PFSK-1 (cell line): ENCODE data around the gene DDC.

Source experiments
- POLR2AphosphoS5 ChIP-seq: IDR thresholded peaks from 2 replicates; pipeline ENCODE4 v1.6.1; 2012; ENCODE audit warnings: low read depth, mild to moderate bottlenecking, control low read depth, low read length, moderate library complexity
- SIN3A ChIP-seq: IDR thresholded peaks from 2 replicates; pipeline ENCODE4 v1.6.1; 2012; ENCODE audit warnings: mild to moderate bottlenecking, low read length, moderate library complexity, borderline replicate concordance; ENCODE audit not compliant: insufficient read depth
- TAF1 ChIP-seq: IDR thresholded peaks from 2 replicates; pipeline ENCODE4 v1.6.1; 2012; ENCODE audit warnings: low read length, control low read depth, borderline replicate concordance; ENCODE audit not compliant: insufficient read depth
- TF ChIP-seq, protein P1 (sequence below), 2 experiments: IDR thresholded peaks; 2 replicates each; pipeline versions ENCODE4 v1.6.1 to v1.8.0; 2011 to 2012; ENCODE audit warnings: low read depth in 2 of 2, low read length in 2 of 2, control low read depth in 1 of 2, inconsistent platforms in 1 of 2, mild to moderate bottlenecking in 1 of 2, moderate library complexity in 1 of 2; ENCODE audit not compliant: insufficient read depth in 1 of 2

DNA sequence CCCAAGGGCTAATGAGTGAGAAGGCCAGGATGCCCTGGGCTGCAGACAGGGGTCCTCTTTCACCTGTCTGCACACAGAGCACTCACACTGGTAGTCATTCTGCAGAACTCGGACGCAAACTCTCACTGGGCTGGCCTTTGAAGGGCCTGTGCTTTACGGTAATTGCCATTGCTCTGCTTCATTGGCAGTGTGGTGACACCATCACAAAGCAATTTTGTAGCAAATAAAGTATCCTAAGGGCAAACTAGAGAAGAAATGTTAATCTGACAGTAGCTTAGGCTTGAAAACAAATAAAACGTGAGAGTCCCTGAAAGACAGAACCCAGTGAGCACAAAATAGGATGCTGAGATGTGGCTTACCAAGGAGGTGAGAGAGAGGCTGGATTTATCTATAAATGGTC is 84.4 kb downstream of the DDC start:
- TF ChIP-seq, protein P1, sequence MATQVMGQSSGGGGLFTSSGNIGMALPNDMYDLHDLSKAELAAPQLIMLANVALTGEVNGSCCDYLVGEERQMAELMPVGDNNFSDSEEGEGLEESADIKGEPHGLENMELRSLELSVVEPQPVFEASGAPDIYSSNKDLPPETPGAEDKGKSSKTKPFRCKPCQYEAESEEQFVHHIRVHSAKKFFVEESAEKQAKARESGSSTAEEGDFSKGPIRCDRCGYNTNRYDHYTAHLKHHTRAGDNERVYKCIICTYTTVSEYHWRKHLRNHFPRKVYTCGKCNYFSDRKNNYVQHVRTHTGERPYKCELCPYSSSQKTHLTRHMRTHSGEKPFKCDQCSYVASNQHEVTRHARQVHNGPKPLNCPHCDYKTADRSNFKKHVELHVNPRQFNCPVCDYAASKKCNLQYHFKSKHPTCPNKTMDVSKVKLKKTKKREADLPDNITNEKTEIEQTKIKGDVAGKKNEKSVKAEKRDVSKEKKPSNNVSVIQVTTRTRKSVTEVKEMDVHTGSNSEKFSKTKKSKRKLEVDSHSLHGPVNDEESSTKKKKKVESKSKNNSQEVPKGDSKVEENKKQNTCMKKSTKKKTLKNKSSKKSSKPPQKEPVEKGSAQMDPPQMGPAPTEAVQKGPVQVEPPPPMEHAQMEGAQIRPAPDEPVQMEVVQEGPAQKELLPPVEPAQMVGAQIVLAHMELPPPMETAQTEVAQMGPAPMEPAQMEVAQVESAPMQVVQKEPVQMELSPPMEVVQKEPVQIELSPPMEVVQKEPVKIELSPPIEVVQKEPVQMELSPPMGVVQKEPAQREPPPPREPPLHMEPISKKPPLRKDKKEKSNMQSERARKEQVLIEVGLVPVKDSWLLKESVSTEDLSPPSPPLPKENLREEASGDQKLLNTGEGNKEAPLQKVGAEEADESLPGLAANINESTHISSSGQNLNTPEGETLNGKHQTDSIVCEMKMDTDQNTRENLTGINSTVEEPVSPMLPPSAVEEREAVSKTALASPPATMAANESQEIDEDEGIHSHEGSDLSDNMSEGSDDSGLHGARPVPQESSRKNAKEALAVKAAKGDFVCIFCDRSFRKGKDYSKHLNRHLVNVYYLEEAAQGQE (IDR thresholded peaks at IDR 0.05; ENCODE audit: insufficient read depth in 1 of 2, low read depth in 2 of 2, low read length in 2 of 2), result no peak
- TF ChIP-seq POLR2AphosphoS5 (no peak), TAF1 (no peak), SIN3A (no peak)
